GM19395 (cell line): Measurements from ENCODE around the gene LPIN1.
A peak's percentile ranks its signal among the peaks of the same experiment; 100 is the strongest.

Experiments
- ATAC-seq: cut with Tn5 transposase; IDR thresholded peaks from one replicate; pipeline ENCODE4 v1.9.1; 2021; ENCODE audit warnings: mild to moderate bottlenecking, moderate library complexity; ENCODE audit not compliant: unreplicated experiment

Gene LPIN1

DNA sequence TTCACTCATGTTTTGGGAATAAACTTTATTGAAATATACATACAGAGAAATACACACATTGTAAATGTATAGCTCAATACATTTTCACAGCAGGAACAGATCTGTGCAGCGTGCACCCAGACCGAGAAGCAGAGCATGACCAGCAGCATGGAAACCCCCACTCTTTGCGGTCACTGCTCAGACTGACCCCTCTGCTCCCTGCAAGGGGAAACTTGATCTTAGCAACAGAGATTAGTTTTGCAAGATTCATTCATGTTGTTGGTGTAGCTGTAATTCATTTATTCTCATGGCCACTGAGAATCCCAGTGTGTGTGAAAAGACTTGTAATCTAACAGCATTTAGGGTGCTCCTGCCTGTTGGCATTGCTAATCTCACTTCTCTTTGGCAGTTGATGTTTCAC lies 35.2 kb downstream of the LPIN1 start:
- no peak for ATAC-seq

- ATAC-seq = no peak
Observed at GRCh38 chr2:11784280-11784679, 37.8 kb downstream of the LPIN1 start.

GRCh38 chr2:11784747-11785610 lies 38.5 kb downstream of the LPIN1 start:
- peak; percentile 74 for ATAC-seq

GRCh38 chr2:11785611-11785940 lies 39.1 kb downstream of the LPIN1 start:
- ATAC-seq = no peak

GRCh38 chr2:11786191-11786590 lies 39.8 kb downstream of the LPIN1 start:
- no peak for ATAC-seq

GRCh38 chr2:11786592-11786991 lies 40.2 kb downstream of the LPIN1 start:
- no peak for ATAC-seq

- ATAC-seq = no peak
Observed at GRCh38 chr2:11787991-11788390, 41.6 kb downstream of the LPIN1 start.

- no peak for ATAC-seq
Observed at GRCh38 chr2:11788461-11789124, 42.2 kb downstream of the LPIN1 start.

DNA sequence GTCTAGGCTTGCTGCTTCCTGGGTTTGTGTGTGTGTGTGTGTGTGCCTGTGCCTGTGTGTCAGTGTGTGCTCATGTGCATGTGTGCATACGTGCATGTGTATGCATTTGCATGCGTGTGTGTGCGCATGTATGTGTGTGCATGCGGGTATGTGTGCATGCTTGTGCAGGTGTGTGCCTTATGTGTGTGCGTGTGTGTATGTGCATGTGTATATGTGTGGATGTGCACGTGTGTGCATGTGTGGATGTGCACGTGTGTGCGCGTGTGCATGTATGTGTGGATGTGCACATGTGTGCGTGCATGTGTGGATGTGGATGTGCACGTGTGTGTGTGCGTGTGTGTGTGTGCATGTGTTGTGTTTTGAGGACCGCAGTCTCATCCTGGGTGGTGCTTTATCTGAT lies 42.8 kb downstream of the LPIN1 start:
- ATAC-seq = no peak

DNA sequence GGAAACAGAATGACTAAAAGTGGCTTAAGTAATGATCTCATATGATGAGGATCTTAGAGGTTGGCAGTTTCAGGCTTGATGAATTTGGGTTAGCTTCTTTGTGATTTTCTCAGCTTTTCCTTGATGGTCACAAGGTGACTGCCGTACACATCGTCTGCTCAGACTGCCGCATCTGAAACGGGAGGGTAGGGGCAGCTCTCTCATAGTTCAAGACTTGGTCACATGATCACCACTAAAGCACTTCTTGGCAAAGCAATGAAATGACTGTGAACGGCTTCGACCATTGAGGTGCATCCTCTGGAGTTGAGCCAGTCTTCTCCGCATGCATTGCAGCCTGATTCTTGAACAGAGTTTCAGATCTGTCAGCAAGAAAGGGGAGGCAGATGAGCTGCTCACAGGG lies 43.8 kb downstream of the LPIN1 start:
- no peak for ATAC-seq

DNA sequence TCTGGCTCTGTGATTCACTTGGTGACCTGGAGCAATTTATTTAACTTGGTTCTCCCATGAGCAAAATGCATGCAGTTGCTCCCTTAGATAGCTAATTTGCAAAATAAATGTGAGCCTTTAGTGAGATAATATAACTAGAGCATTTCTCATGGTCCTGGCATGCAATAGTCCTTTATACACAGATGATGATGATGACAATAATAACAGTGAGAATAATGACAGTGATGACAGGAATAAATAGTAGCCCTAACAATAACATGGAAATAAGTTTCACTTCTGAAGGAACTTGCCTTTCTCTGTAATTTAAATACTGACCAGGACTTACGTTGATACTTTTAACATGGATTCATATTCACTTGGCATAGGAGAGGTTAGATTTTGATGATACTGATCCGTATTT lies 49.2 kb downstream of the LPIN1 start:
- ATAC-seq = no peak

- ATAC-seq = no peak
Observed at GRCh38 chr2:11796190-11797171, 50.0 kb downstream of the LPIN1 start.

- ATAC-seq = no peak
Observed at GRCh38 chr2:11797846-11798245, 51.4 kb downstream of the LPIN1 start.

DNA sequence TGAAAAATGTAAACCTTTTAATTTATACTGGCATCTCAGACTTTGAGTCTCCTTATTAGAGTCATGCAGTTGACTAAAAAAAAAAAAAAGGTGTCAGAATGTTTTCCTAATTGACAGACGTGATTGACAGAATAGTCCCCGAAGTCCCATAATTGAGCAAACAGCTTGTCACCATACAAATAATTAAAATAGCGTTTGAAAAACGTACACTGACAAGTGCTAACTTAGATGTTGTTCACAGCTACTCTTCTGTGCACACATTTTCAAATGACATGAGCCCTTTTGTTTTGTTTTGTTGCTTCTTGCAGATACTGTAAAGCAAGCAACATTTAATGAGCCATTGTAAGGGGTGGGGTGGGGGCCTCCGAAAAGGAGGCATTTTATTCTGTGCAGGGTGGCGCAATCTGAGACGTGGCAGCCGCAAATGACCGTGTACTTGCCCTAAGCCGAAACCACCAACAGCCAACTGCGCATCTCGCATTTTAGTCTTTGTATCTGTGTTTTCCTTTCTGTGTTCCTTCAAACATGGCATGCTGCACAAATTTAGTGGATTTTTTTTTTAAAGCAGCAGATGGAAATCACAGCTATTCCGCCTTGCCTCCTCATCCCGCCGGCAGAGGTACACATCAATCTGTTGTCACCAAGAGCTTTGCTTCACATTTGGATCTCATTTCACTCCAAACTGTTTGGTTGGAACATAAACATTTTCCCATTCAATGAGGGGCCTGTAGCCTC lies 52.4 kb downstream of the LPIN1 start:
- no peak for ATAC-seq

DNA sequence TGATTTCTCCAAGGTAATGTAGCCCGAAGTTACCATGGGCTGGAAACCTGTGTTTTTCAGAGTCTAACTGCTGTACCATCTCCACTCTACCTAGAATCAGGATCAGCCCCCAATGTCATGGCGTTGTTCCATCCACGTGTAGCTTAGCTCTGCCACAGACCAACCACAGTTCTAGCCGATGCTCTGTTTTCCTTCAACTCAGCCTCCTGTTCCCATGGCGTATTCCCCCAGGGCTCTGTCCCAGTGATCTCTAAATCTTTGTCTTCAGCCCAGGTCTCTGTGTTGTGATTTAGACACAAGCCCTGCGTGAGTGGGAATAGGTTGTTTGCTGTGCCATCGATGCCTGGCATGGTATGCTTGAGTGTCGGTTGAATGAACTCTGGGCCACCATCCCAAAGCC lies 53.4 kb downstream of the LPIN1 start:
- ATAC-seq = no peak

DNA sequence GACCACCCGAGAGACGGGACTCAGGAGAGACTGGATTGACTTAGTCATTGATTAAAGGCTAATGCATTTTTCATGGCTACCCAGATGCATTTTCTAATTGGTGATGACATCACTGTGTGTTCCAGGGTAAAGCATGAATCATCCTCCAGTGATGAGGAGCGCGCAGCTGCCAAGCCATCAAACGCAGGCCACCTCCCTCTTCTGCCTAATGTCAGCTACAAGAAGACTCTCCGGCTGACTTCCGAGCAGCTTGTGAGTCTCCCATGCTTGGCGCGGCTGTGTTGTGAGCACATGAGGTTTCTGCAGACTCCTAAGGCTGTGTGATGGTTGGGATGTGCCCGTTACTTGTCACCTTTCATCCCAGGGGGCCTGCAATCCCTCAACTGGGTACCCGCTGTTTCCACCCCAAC lies 56.4 kb downstream of the LPIN1 start:
- ATAC-seq = no peak

DNA sequence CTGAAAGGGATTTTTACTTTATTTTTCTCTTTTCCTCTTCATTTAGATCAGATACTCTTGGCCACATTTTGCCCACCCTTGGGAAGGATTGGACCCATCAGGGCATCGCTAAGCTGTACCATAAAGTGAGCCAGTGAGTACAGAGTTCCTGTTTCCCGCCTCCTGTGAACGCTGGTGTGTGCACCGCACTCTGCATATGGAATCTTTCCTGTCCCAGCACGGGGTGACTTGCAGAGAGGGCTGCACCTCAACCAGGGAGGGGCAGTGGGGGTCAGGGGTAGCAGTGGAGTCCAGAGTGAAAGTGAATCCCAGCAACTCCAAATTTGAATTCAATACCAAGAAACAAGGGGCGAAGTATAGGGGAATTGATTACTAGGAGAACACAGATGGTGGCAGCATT lies 58.6 kb downstream of the LPIN1 start:
- ATAC-seq = no peak

- ATAC-seq = no peak
Observed at GRCh38 chr2:11805920-11806319, 59.5 kb downstream of the LPIN1 start.

- no peak for ATAC-seq
Observed at GRCh38 chr2:11807156-11808015, 61.0 kb downstream of the LPIN1 start.

DNA sequence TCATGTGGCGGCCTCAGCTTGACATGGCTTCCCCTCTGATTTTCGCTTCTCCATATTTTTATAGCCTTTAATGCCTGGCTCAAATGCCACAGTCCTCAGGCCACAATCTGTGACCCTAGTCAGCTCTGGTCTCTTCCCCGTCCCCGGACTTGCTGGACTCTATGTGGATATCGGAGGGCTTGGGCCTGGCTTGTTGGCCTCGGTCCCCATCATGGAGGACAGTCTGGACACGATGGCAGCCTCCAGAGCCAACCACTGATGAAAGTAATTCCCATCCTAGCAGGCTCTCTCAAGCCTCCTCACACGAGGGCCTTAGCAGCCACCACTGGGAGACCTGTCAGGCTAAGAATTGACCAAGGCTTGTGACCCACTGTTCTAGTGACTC lies 61.6 kb downstream of the LPIN1 start:
- no peak for ATAC-seq
